Naive thymus-derived CD4-positive, alpha-beta T cell (primary cell): ENCODE results near the gene MAP9. TPM values are rescaled to one million over a fixed set of nuclear protein-coding genes. Genes with fewer than 3 reads are reported as not detected.
A peak's percentile ranks its signal among the peaks of the same experiment; 100 is the strongest.

Experiments used
- ATAC-seq: fragments of 150-1000 bp; cut with Tn5 transposase; 2 replicates; pipeline ENCODE4 v1.10.0; 2021; ENCODE audit warnings: mild to moderate bottlenecking, moderate library complexity
- CTCF ChIA-PET: fragments of 350-600 bp; sonication (Branson Sonifier 250); formaldehyde crosslinking; loops from one replicate; lab custom pipeline; 2021; ENCODE audit warnings: antibody characterized with exemption; lab: Charles Lee
- POLR2A ChIA-PET: fragments of 350-600 bp; sonication (Branson Sonifier 250); formaldehyde crosslinking; loops from one replicate; lab custom pipeline; 2021; ENCODE audit warnings: antibody characterized with exemption, inconsistent platforms; lab: Charles Lee
- DNase-seq, 9 donors: peaks; one replicate each; pipeline versions ENCODE4 v3.0.0 to v3.0.0-alpha.2; 2020 to 2022; ENCODE audit warnings: mixed read lengths in 1 of 9
- H3K27ac ChIP-seq: one replicate; pipeline ENCODE4 v1.7.0; 2013; ENCODE audit warnings: mild to moderate bottlenecking, low read depth, low read length, moderate library complexity
- H3K27me3 ChIP-seq, 2 donors: one replicate each; pipeline ENCODE4 v1.7.0; 2013; ENCODE audit warnings: low read length in 2 of 2, mild to moderate bottlenecking in 2 of 2, moderate library complexity in 2 of 2; ENCODE audit not compliant: control insufficient read depth in 2 of 2, insufficient read depth in 2 of 2
- H3K36me3 ChIP-seq, 3 experiments: 1 replicate in 2 of 3; 2 replicates in 1 of 3; pipeline ENCODE4 v1.7.0; 2013; ENCODE audit warnings: low read length in 3 of 3, mild to moderate bottlenecking in 3 of 3, moderate library complexity in 1 of 3; ENCODE audit not compliant: insufficient read depth in 3 of 3, control insufficient read depth in 2 of 3
- H3K4me1 ChIP-seq, 2 donors: one replicate each; pipeline ENCODE4 v1.7.0; 2013; ENCODE audit warnings: low read length in 2 of 2, mild to moderate bottlenecking in 2 of 2, moderate library complexity in 1 of 2; ENCODE audit not compliant: control insufficient read depth in 2 of 2, insufficient read depth in 2 of 2
- H3K4me3 ChIP-seq: 2 replicates; pipeline ENCODE4 v1.7.0; 2013; ENCODE audit warnings: mild to moderate bottlenecking, low read length
- H3K9me3 ChIP-seq, 3 experiments: 1 replicate in 2 of 3; 2 replicates in 1 of 3; pipeline ENCODE4 v1.7.0; 2013; ENCODE audit warnings: low read length in 3 of 3; ENCODE audit not compliant: control insufficient read depth in 2 of 3
- H3K27ac Mint-ChIP-seq, 9 donors: one replicate each; pipeline ENCODE4 v1.8.0; 2020 to 2022; ENCODE audit warnings: mixed read lengths in 9 of 9, mild to moderate bottlenecking in 8 of 9, moderate library complexity in 5 of 9, inconsistent platforms in 2 of 9
- H3K27me3 Mint-ChIP-seq, 5 donors: one replicate each; pipeline ENCODE4 v1.8.0; 2021 to 2022; ENCODE audit warnings: mixed read lengths in 5 of 5, mild to moderate bottlenecking in 1 of 5
- H3K36me3 Mint-ChIP-seq, 5 donors: one replicate each; pipeline ENCODE4 v1.8.0; 2020 to 2022; ENCODE audit warnings: mixed read lengths in 5 of 5, mild to moderate bottlenecking in 3 of 5, inconsistent platforms in 1 of 5
- H3K4me1 Mint-ChIP-seq, 7 donors: one replicate each; pipeline ENCODE4 v1.8.0; 2020 to 2022; ENCODE audit warnings: mixed read lengths in 7 of 7, mild to moderate bottlenecking in 3 of 7, inconsistent platforms in 1 of 7
- H3K4me3 Mint-ChIP-seq, 10 donors: one replicate each; pipeline ENCODE4 v1.8.0; 2020 to 2022; ENCODE audit warnings: mild to moderate bottlenecking in 10 of 10, mixed read lengths in 10 of 10, moderate library complexity in 6 of 10, inconsistent platforms in 2 of 10
- H3K9me3 Mint-ChIP-seq, 11 donors: one replicate each; pipeline ENCODE4 v1.8.0; 2020 to 2022; ENCODE audit warnings: mixed read lengths in 11 of 11, mild to moderate bottlenecking in 4 of 11, inconsistent platforms in 1 of 11, moderate library complexity in 1 of 11
- intact Hi-C, 2 donors: fragments of 100-400 bp; cut with micrococcal nuclease; formaldehyde crosslinking; loops; one replicate each; pipeline ENCODE4 v1.15.1; 2023
- polyA plus RNA-seq, 2 donors: library from polyadenylated mRNA; unstranded; fragments of 300-500 nt; fragmentation: Illumina TruSeq; gene quantifications; one replicate each; pipeline ENCODE4 v1.2.3, GENCODE V29; 2021
- total RNA-seq, 6 experiments: library from RNA in 5 of 6; stranded (reverse) in 5 of 6; gene quantifications; 1 replicate in 5 of 6; 2 replicates in 1 of 6; pipeline ENCODE4 v1.2.3 and lab custom pipeline; 2021 to 2026

MAP9 gene
- total and polyA plus RNA-seq, 7 experiments from 2014 or later: 3.2 to 20.5 (median 6.6) TPM

DNA sequence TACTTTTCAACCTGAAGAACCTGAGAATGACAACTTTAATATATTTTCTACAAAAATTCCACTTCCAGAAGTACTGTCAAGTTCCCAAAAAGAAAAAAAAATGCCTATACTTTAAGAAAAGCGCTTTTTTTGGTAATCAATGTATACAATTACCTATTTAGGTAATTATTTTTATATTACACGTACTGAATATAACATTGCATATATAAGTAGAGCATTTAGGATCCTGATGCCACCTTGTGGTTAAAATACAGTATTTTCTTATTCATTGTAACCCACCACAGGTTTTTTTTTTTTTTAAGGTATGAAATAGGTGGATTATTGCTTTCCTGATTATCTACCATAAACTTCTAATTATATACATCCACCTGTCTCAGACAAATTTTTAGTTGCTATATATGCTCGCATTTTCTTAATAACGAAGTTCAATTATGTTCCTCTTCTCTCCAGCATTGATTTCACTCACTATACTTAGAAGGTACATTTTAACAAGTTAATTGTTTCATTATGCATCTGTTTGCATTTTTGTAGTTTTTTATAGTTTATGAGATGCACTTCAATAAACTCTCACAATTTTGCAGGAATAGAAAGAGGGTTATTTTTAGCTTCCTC is 5.2 kb downstream of the MAP9 start:
- Mint-ChIP-seq H3K36me3 (peaks cover 0 to 26% (median 4%) of the 10 kb centered on the region in 5 donors), H3K4me3 (no peak overlapping the region), H3K4me1 (peaks cover 4 to 18% (median 13%) of the 10 kb centered on the region in 7 donors), H3K27ac (no peak overlapping the region), H3K27me3 (no peaks in the 10 kb centered on the region), H3K9me3 (no peaks in the 10 kb centered on the region)
- ChIA-PET POLR2A (no interaction called here), CTCF (interaction anchor here (0.7 to 1.6 kb wide), 3 partner anchors 819 to 869 kb away, joined by 3 to 4 read pairs (median 3); no protein-coding TSS in a partner anchor)
- no peak overlapping the region for H3K27ac ChIP-seq
- no peak overlapping the region for H3K4me3 ChIP-seq
- ATAC-seq (peak; percentile 33), DNase-seq (peak in 5 of 9 donors; percentile 19 to 37 (median 33))
- H3K27me3 ChIP-seq: no peaks in the 10 kb centered on the region
- no peaks in the 10 kb centered on the region for H3K9me3 ChIP-seq
- peaks cover 7 to 8% of the 10 kb centered on the region in 2 donors for H3K4me1 ChIP-seq
- intact Hi-C loops: loop anchor here (1.0 to 10.0 kb wide), 7 partner anchors 389 to 1577 kb away; no protein-coding TSS in a partner anchor
- no peaks in the 10 kb centered on the region for H3K36me3 ChIP-seq

DNA sequence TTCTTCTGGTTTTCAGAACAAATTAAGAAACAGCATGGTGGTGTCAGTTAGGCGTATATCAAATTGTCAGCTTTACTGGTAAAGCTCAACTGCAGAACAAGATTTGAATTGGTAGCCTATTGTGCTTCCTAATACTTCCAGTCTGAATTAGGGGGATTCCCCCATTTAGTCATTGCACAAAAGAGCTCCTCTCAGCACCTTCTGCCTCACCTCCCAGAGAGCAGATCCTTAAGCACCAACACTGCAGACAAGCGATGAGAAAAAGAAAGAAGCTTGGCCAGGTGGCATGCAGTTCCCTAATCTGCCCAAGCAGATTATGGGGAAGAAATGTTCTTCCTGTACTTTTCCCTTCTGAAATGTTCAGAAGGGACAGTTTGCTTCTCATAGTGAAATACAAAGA is 9.2 kb downstream of the MAP9 start:
- Mint-ChIP-seq H3K27ac (no peak overlapping the region), H3K36me3 (peaks cover 0 to 48% (median 26%) of the 10 kb centered on the region in 5 donors), H3K4me3 (no peak overlapping the region), H3K27me3 (no peaks in the 10 kb centered on the region), H3K4me1 (peaks cover 0 to 4% (median 0%) of the 10 kb centered on the region in 7 donors), H3K9me3 (peaks cover 0 to 2% (median 0%) of the 10 kb centered on the region in 11 donors)
- no peaks in the 10 kb centered on the region for H3K4me1 ChIP-seq
- H3K27me3 ChIP-seq: no peaks in the 10 kb centered on the region
- ATAC-seq: no peak
- no peak overlapping the region for H3K4me3 ChIP-seq
- ChIA-PET POLR2A (interaction anchor here (1.2 kb wide), 1 partner anchor 10 kb away, joined by 3 read pairs; no protein-coding TSS in a partner anchor), CTCF (no interaction called here)
- no peaks in the 10 kb centered on the region for H3K36me3 ChIP-seq
- no peaks in the 10 kb centered on the region for H3K9me3 ChIP-seq
- no peak for DNase-seq
- intact Hi-C loops: no loop called here
- H3K27ac ChIP-seq: no peak overlapping the region

DNA sequence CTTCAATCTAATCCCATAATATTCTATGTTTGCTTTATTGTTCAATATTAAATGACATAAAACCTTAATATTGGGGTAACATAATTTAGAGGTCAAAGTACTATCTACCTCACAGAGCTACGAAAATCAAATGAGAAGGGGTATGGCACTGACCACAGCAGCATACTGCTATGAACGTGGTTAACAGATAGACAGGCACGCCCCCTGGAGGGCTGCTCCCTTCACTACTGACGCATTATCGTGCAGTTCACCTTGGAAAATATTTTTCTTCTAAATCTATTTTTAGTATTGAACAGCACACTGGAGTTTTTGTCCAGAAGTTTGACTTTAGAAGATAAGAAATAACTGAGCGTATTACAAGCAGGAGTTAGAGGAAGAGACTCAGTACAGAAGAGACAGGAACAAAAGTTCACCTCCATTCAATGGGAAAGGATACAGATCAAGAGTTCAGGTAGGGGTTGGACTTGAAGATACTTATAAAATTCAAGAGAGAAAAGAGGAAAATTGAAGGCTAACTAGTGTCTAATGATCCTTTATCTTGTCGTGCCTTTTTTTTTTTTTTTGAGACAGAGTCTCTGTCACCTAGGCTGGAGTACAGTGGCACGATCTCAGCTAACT is 22.7 kb downstream of the MAP9 start:
- Histone ChIP-seq H3K27me3 (no peaks in the 10 kb centered on the region), H3K27ac (no peak overlapping the region), H3K4me1 (no peaks in the 10 kb centered on the region), H3K4me3 (no peak overlapping the region), H3K9me3 (no peaks in the 10 kb centered on the region), H3K36me3 (no peaks in the 10 kb centered on the region)
- ChIA-PET CTCF (no interaction called here), POLR2A (no interaction called here)
- no peak overlapping the region for H3K27ac Mint-ChIP-seq
- intact Hi-C loops: loop anchor here (1.0 to 5.0 kb wide), 3 partner anchors 372 to 802 kb away; no protein-coding TSS in a partner anchor
- no peaks in the 10 kb centered on the region for H3K27me3 Mint-ChIP-seq
- H3K4me1 Mint-ChIP-seq: peaks cover 0 to 5% (median 0%) of the 10 kb centered on the region in 7 donors
- H3K9me3 Mint-ChIP-seq: no peaks in the 10 kb centered on the region
- no peak overlapping the region for H3K4me3 Mint-ChIP-seq
- ATAC-seq (peak; percentile 65), DNase-seq (no peak)
- H3K36me3 Mint-ChIP-seq: peaks cover 0 to 44% (median 20%) of the 10 kb centered on the region in 5 donors

DNA sequence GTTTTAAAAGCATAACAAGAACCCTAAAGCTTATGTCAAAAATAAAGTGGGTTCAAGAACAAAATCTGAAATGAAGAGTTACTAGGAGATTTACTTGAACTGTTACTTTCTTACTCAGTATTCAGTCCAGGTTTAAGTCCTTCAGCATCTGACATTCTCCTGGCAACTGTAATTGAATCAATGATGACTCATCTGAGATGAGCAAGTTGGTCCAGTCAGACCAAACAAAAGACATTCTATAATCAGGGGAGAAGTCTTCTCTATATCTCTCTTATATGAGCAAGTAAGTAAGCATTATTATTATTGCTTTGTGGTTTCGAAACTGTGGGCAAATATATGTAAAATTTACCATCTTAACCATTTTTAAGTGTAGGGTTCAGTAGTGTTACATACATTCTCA is 34.6 kb downstream of the MAP9 start:
- no peak overlapping the region for H3K27ac Mint-ChIP-seq
- CTCF ChIA-PET: no interaction called here
- H3K9me3 ChIP-seq: no peaks in the 10 kb centered on the region
- H3K27ac ChIP-seq: no peak overlapping the region
- H3K4me1 Mint-ChIP-seq: no peaks in the 10 kb centered on the region
- no peaks in the 10 kb centered on the region for H3K27me3 ChIP-seq
- peaks cover 0 to 6% (median 0%) of the 10 kb centered on the region in 5 donors for H3K27me3 Mint-ChIP-seq
- no peak for ATAC-seq
- peaks cover 0 to 2% (median 0%) of the 10 kb centered on the region in 11 donors for H3K9me3 Mint-ChIP-seq
- POLR2A ChIA-PET: no interaction called here
- H3K4me1 ChIP-seq: no peaks in the 10 kb centered on the region
- H3K36me3 ChIP-seq: no peaks in the 10 kb centered on the region
- H3K36me3 Mint-ChIP-seq: peaks cover 0 to 20% (median 14%) of the 10 kb centered on the region in 5 donors
- DNase-seq: no peak
- H3K4me3 Mint-ChIP-seq: no peak overlapping the region
- intact Hi-C loops: no loop called here
- H3K4me3 ChIP-seq: no peak overlapping the region

DNA sequence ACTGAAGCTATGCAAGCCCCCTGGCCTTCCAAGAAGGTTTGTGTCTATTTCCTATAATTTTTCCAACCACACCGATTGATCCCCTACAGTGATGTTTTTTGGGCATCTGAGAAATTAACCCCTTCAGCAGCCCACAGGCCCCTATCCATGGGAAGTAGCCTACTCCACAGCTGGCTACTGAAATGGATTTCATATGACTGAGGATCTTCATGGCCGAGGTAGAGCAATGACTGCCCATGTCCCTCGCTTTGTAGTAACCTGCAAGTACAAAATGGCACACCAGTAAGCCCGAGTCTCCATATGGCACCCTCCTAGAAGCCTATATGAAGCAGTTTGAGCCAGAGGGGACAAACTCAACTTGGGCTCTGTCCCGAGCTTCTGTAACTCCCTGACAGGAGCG is 36.8 kb downstream of the MAP9 start:
- Mint-ChIP-seq H3K4me1 (peaks cover 0 to 7% (median 0%) of the 10 kb centered on the region in 7 donors), H3K4me3 (no peak overlapping the region), H3K9me3 (peaks cover 0 to 8% (median 0%) of the 10 kb centered on the region in 11 donors), H3K36me3 (peaks cover 0 to 11% (median 6%) of the 10 kb centered on the region in 5 donors), H3K27me3 (peaks cover 0 to 16% (median 9%) of the 10 kb centered on the region in 5 donors), H3K27ac (no peak overlapping the region)
- H3K36me3 ChIP-seq: no peaks in the 10 kb centered on the region
- ChIA-PET CTCF (no interaction called here), POLR2A (no interaction called here)
- no peak overlapping the region for H3K27ac ChIP-seq
- H3K9me3 ChIP-seq: no peaks in the 10 kb centered on the region
- no peak for ATAC-seq
- H3K27me3 ChIP-seq: no peaks in the 10 kb centered on the region
- H3K4me1 ChIP-seq: no peaks in the 10 kb centered on the region
- no peak for DNase-seq
- intact Hi-C loops: no loop called here
- no peak overlapping the region for H3K4me3 ChIP-seq

DNA sequence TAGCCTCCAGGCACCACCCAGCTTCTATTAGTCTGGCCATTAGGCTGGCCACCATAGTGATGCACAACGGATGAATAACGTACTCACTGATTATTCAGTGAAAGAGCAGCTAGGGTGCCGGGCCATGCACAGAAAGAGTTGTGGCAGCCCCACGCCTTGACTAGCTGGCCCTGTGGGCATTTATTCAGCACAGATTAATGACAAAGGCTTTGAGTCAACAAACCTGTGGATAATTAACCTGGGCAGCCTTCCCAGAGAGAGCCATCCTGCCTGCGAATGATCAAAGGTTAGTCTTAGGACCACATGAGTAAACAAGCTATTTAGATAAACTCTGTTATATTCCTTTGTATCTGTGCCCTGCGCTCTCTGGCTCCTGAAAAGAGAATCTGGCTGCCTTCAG is 37.2 kb downstream of the MAP9 start:
- no peak overlapping the region for H3K4me3 ChIP-seq
- Mint-ChIP-seq H3K4me1 (peaks cover 0 to 7% (median 0%) of the 10 kb centered on the region in 7 donors), H3K27me3 (peaks cover 0 to 16% (median 9%) of the 10 kb centered on the region in 5 donors), H3K27ac (no peak overlapping the region), H3K4me3 (no peak overlapping the region), H3K9me3 (peaks cover 0 to 8% (median 0%) of the 10 kb centered on the region in 11 donors), H3K36me3 (peaks cover 0 to 11% (median 6%) of the 10 kb centered on the region in 5 donors)
- ChIA-PET POLR2A (no interaction called here), CTCF (no interaction called here)
- H3K27ac ChIP-seq: no peak overlapping the region
- ATAC-seq (no peak), DNase-seq (no peak)
- no peaks in the 10 kb centered on the region for H3K36me3 ChIP-seq
- no peaks in the 10 kb centered on the region for H3K27me3 ChIP-seq
- intact Hi-C loops: no loop called here
- H3K9me3 ChIP-seq: no peaks in the 10 kb centered on the region
- no peaks in the 10 kb centered on the region for H3K4me1 ChIP-seq
